ENCODE measurements around the gene C9orf72. TPM values are rescaled to one million over a fixed set of nuclear protein-coding genes. Genes with fewer than 3 reads are reported as not detected.

Gene C9orf72
- total RNA-seq, 2 donors from 2014 or later: 12.8 to 15.2 TPM

Other genes starting within 250 kb of the C9orf72 start
- not detected for gene IFNK, start 49.2 kb downstream of the C9orf72 start, total RNA-seq
- 1 to 10 TPM; 1.2 to 1.6 TPM for gene MOB3B, start 43.7 kb downstream of the C9orf72 start, total RNA-seq